ENCODE data around the gene MAN1C1. TPM values are rescaled to one million over a fixed set of nuclear protein-coding genes. Genes with fewer than 3 reads are reported as not detected.
A peak's percentile ranks its signal among the peaks of the same experiment; 100 is the strongest.
"Not testable (repeated sequence)": the region's sequence is repeated elsewhere in the genome, so short reads cannot be mapped to it uniquely, and the experiment has no call there.

Gene MAN1C1
- total RNA-seq, 1 experiment from 2014 or later = 9.3 TPM

GRCh38 chr1:25695771-25696311 lies 79.2 kb downstream of the MAN1C1 start:
- Histone ChIP-seq H2BK5ac (ENCODE audit: insufficient read length, low read length) (no peak overlapping the region), H3K56ac (ENCODE audit: insufficient read length, low read depth, low read length) (no peak overlapping the region), H3K79me1 (ENCODE audit: insufficient read depth, low read depth, low read length, poor library complexity, severe bottlenecking) (no peaks in the 10 kb centered on the region), H2BK15ac (ENCODE audit: low read depth, low read length) (no peak overlapping the region), H3K4me2 (ENCODE audit: insufficient read depth, insufficient read length, low read length) (no peak overlapping the region), H2BK12ac (ENCODE audit: insufficient read length, low read depth, low read length) (no peak overlapping the region), H3K14ac (ENCODE audit: insufficient read depth, low read length) (no peak overlapping the region), H3T11ph (ENCODE audit: low read length) (no peak overlapping the region), H3K23me2 (ENCODE audit: insufficient read length, low read depth, low read length, poor library complexity, severe bottlenecking) (no peaks in the 10 kb centered on the region), H4K8ac (replicated peaks; ENCODE audit: insufficient read length, low read depth, low read length) (no peak overlapping the region), H4K91ac (ENCODE audit: insufficient read length, low read depth, low read length) (no peak overlapping the region), H2BK20ac (ENCODE audit: low read depth, low read length, poor library complexity, severe bottlenecking) (no peak overlapping the region), H4K5ac (ENCODE audit: insufficient read length, low read depth, low read length) (no peak overlapping the region), H3K27me3 (ENCODE audit: insufficient read depth, low read length) (no peaks in the 10 kb centered on the region), H2BK120ac (ENCODE audit: low read depth, low read length, poor library complexity, severe bottlenecking) (no peak overlapping the region), H3K27ac (ENCODE audit: insufficient read length, low read depth, low read length) (no peak overlapping the region), H2AK5ac (ENCODE audit: insufficient read length, low read length) (no peak overlapping the region), H3K9me3 (ENCODE audit: control insufficient read depth, low read depth, low read length) (no peaks in the 10 kb centered on the region), H3K4ac (ENCODE audit: low read depth, low read length) (no peak overlapping the region), H3K4me1 (ENCODE audit: insufficient read depth, low read length) (peaks cover 3% of the 10 kb centered on the region; the same call in 1 of the 2 replicates), H3K23ac (ENCODE audit: insufficient read length, low read depth, low read length) (no peak overlapping the region), H3K79me2 (ENCODE audit: insufficient read depth, low read length) (no peaks in the 10 kb centered on the region; the same call in 1 of the 2 replicates), H3K18ac (ENCODE audit: insufficient read length, low read depth, low read length) (no peak overlapping the region), H4K20me1 (ENCODE audit: control insufficient read depth, insufficient read depth, insufficient read length) (no peaks in the 10 kb centered on the region), H3K9ac (ENCODE audit: extremely low read depth, insufficient read length, low read length) (peak overlapping the region; percentile 16), H2AFZ (ENCODE audit: low read length) (peak overlapping the region; percentile 49)
- H3K27ac Mint-ChIP-seq = peak overlapping the region; percentile 3 to 65 (median 6); a peak in 3 of 7 replicates
- no peak for TF ChIP-seq CTCF (conservative IDR thresholded peaks at IDR 0.05)
- peaks cover 42 to 48% of the 10 kb centered on the region in 2 experiments for H3K4me1 Mint-ChIP-seq
- H3K36me3 Mint-ChIP-seq (ENCODE audit: insufficient read depth in 1 of 3, low read depth in 3 of 3) = no peaks in the 10 kb centered on the region
- no CpG with 5 or more reads among the region's 11 CpGs for WGBS (ENCODE audit: extremely low coverage, insufficient read length, low lambda C conversion rate)
- no peaks in the 10 kb centered on the region for H3K9me3 Mint-ChIP-seq
- no peak overlapping the region for H3K4me3 Mint-ChIP-seq
- no peaks in the 10 kb centered on the region for H3K27me3 Mint-ChIP-seq (ENCODE audit: low read depth)
- DNase-seq = no peak

DNA sequence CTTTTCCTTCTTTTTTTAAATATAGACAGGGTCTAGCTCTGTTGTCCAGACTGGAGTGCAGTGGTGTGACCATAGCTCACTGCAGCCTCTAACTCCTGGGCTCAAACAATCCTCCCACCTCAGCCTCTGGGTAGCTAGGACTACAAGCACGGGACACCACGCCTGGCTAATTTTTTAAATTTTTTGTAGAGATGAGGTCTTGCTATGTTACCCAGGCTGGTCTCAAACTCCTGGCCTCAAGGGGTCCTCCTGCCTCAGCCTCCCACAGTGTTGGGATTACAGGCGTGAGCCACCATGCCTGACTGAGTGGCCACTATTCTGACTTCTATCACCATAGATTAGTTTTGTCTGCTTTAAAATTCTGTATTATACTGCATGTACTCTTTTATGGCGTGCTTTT lies 80.1 kb downstream of the MAN1C1 start:
- H2BK5ac ChIP-seq (ENCODE audit: insufficient read length, low read length); H3K23ac ChIP-seq (ENCODE audit: insufficient read length, low read depth, low read length); H3K23me2 ChIP-seq (ENCODE audit: insufficient read length, low read depth, low read length, poor library complexity, severe bottlenecking); H3K9ac ChIP-seq (ENCODE audit: extremely low read depth, insufficient read length, low read length); H3K4me1 ChIP-seq (ENCODE audit: insufficient read depth, low read length); H3K4me2 ChIP-seq (ENCODE audit: insufficient read depth, insufficient read length, low read length); H3K27ac Mint-ChIP-seq; H3K14ac ChIP-seq (ENCODE audit: insufficient read depth, low read length); H3K36me3 Mint-ChIP-seq (ENCODE audit: insufficient read depth in 1 of 3, low read depth in 3 of 3); H4K5ac ChIP-seq (ENCODE audit: insufficient read length, low read depth, low read length); H3K18ac ChIP-seq (ENCODE audit: insufficient read length, low read depth, low read length); H4K91ac ChIP-seq (ENCODE audit: insufficient read length, low read depth, low read length); H4K20me1 ChIP-seq (ENCODE audit: control insufficient read depth, insufficient read depth, insufficient read length); H3K79me1 ChIP-seq (ENCODE audit: insufficient read depth, low read depth, low read length, poor library complexity, severe bottlenecking); H2AFZ ChIP-seq (ENCODE audit: low read length); H2BK120ac ChIP-seq (ENCODE audit: low read depth, low read length, poor library complexity, severe bottlenecking); H3K56ac ChIP-seq (ENCODE audit: insufficient read length, low read depth, low read length); H3K27me3 Mint-ChIP-seq (ENCODE audit: low read depth); H3K4me3 Mint-ChIP-seq; H3K27ac ChIP-seq (ENCODE audit: insufficient read length, low read depth, low read length); H2BK12ac ChIP-seq (ENCODE audit: insufficient read length, low read depth, low read length); H3K9me3 Mint-ChIP-seq; H4K8ac ChIP-seq (replicated peaks; ENCODE audit: insufficient read length, low read depth, low read length); H2BK20ac ChIP-seq (ENCODE audit: low read depth, low read length, poor library complexity, severe bottlenecking); DNase-seq; H3T11ph ChIP-seq (ENCODE audit: low read length); H3K4ac ChIP-seq (ENCODE audit: low read depth, low read length); H3K27me3 ChIP-seq (ENCODE audit: insufficient read depth, low read length); H2AK5ac ChIP-seq (ENCODE audit: insufficient read length, low read length); H3K79me2 ChIP-seq (ENCODE audit: insufficient read depth, low read length); H3K9me3 ChIP-seq (ENCODE audit: control insufficient read depth, low read depth, low read length); H2BK15ac ChIP-seq (ENCODE audit: low read depth, low read length): not testable (repeated sequence)
- no CpG with 5 or more reads among the region's 4 CpGs for WGBS (ENCODE audit: extremely low coverage, insufficient read length, low lambda C conversion rate)
- peaks cover 43 to 51% of the 10 kb centered on the region in 2 experiments for H3K4me1 Mint-ChIP-seq
